PC-3 (cell line): ENCODE results near the gene DIP2C.

Source experiments
- EZH2 ChIP-seq: fragments of 300-600 bp; sonication (generic); IDR thresholded peaks from one replicate; pipeline ENCODE4 v1.6.1; 2017; ENCODE audit warnings: antibody characterized with exemption, mild to moderate bottlenecking, low read length; ENCODE audit not compliant: unreplicated experiment
- EZH2phosphoT487 ChIP-seq: fragments of 300-600 bp; sonication (generic); IDR thresholded peaks from 2 replicates; pipeline ENCODE4 v1.6.1; 2018; ENCODE audit warnings: mild to moderate bottlenecking, antibody characterized with exemption, low read length, borderline replicate concordance
- TF ChIP-seq, protein P1 (sequence below): fragments of 300-600 bp; sonication (generic); conservative IDR thresholded peaks from 2 replicates; pipeline ENCODE4 v1.5.1; 2017; ENCODE audit warnings: antibody characterized with exemption, low read depth, mild to moderate bottlenecking, low read length

DNA sequence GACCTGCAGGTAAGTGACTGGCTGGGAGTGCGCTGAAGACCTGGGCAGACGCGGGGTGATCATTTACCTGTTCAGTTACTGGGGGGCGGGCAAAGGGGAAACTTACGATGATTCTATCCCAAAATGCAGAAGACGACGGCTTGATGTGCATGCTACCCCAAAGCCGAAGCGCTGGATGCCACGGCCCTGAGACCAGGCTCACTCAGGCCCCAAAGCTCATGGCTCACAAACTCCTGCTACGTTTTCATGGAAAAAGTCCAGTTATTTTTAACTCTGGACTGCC, 200.6 kb downstream of the DIP2C start:
- TF ChIP-seq, protein P1, sequence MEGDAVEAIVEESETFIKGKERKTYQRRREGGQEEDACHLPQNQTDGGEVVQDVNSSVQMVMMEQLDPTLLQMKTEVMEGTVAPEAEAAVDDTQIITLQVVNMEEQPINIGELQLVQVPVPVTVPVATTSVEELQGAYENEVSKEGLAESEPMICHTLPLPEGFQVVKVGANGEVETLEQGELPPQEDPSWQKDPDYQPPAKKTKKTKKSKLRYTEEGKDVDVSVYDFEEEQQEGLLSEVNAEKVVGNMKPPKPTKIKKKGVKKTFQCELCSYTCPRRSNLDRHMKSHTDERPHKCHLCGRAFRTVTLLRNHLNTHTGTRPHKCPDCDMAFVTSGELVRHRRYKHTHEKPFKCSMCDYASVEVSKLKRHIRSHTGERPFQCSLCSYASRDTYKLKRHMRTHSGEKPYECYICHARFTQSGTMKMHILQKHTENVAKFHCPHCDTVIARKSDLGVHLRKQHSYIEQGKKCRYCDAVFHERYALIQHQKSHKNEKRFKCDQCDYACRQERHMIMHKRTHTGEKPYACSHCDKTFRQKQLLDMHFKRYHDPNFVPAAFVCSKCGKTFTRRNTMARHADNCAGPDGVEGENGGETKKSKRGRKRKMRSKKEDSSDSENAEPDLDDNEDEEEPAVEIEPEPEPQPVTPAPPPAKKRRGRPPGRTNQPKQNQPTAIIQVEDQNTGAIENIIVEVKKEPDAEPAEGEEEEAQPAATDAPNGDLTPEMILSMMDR, result no peak
- TF ChIP-seq EZH2 (no peak), EZH2phosphoT487 (no peak)
